Measurements from ENCODE around the gene RB1. TPM values are rescaled to one million over a fixed set of nuclear protein-coding genes. Genes with fewer than 3 reads are reported as not detected.
"Not testable (repeated sequence)": the region's sequence is repeated elsewhere in the genome, so short reads cannot be mapped to it uniquely, and the experiment has no call there.

RB1 gene
- polyA plus RNA-seq, 3 donors: 47.7 to 51.6 (median 48.3) TPM

DNA sequence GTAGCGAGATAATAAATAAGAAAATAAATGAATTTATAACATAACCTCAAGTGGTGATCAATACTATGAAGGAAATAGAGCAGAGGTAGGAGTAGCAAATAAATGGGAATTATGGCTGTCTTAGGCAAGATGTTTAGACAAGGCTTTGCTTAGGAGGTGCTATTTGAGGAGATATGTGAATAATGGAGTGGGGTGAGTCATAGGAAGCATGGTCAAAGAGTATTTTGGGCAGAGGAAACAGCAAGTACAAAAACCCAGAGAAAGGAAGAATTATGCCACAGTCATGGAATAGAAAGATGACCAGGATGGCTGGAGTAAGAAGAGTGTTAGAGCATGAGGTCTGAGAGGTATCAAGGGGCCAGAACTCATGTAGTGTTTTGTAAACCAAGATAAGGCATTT is 142.9 kb downstream of the RB1 start:
- no peak for DNase-seq (ENCODE audit: low read depth in 3 of 3, low spot score in 2 of 3)

DNA sequence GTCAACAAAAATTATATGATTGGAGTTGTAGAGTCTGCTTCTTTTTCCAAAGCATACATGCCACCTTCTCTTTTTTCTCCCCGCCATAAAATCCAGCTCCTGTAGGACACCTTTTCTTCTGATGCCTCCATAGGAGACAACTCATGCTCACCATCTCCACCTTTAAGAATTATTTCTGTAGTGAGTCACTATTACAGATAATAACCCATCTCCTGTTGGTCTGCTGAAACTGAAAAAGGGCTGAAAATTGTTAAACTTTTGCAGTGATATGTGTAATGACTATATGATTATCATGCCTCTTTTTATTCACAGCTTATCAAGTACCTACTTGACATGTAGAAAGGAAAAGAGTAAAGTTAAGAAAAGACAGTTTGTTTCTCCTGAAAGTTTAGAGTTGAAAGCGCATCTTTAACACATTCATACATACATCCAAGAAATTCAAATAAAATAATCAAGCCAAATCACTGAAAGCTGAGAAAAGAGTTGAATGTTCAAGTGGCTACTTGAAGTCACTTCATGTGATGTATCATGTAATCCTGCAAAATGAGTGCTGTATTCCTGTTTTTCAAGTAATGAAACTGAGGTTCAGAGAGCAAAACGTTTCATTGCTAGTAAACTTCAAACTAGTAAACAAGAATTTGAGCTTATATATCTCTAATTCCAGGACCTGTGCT is 144.9 kb downstream of the RB1 start:
- no peak for DNase-seq (ENCODE audit: low read depth in 3 of 3, low spot score in 2 of 3)

DNA sequence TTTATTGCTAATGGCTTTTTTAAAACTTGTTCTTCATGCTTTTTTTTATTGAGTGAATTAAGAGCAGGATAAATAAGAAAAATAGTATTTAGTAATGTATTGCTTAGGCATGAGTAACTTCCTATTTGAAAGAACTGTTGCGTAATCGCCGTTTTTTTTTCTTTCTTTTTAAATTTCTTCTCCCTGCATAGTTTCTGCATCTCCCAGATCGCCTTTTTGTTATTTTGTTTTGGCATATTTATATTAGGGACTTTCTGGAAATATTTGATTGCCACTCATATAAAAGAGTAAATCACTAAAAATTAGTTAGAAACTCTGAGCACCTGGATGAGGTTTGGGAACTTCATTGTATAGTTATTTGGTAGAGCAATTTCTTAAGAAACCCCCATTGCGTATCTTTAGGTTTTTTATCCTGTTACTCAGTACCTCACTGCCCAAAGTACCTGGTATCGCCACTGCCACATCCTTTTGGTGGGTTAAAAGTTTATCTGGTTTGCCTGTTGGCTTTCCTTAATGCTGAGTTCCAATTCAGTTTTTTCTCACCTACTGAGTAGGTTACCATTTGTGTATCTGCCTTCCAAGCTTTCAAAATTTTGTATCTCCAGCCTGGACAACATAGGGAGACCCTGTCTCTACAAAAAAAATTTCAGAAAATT is 145.5 kb downstream of the RB1 start:
- no peak for DNase-seq (ENCODE audit: low read depth in 3 of 3, low spot score in 2 of 3)

DNA sequence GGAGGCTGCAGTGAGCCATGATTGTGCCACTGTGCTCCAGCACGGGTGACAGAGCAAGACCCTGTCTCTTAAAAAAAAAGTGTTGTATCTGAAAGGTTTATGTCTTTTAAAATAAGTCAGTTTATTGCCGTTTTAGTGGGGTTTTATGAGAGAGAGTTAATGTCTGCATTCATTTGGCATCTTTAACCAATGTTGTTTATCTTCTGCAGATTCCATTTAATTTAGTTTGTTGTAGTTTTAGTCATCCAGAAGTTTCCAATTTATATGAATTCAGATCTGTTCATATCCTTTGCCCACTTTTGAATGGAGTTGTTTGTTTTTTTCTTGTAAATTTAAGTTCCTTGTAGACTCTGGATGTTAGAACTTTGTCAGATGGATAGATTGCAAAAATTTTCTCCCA is 146.1 kb downstream of the RB1 start:
- DNase-seq (ENCODE audit: low read depth in 3 of 3, low spot score in 2 of 3): no peak

DNA sequence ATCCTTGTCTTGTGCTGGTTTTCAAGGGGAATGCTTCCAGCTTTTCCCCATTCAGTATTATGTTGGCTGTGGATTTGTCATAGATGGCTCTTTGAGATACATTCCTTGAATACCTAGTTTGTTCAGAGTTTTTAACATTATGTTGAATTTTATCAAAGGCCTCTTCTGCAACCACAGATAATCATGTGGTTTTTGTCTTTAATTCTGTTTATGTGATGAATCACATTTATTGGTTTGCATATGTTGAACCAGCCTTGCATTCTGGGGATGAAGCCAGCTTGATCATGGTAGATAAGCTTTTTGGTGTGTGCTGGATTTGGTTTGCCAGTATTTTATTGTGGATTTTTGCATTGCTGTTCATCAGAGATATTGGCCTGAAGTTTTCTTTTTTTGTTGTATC is 147.6 kb downstream of the RB1 start:
- DNase-seq (ENCODE audit: low read depth in 3 of 3, low spot score in 2 of 3): not testable (repeated sequence)

DNA sequence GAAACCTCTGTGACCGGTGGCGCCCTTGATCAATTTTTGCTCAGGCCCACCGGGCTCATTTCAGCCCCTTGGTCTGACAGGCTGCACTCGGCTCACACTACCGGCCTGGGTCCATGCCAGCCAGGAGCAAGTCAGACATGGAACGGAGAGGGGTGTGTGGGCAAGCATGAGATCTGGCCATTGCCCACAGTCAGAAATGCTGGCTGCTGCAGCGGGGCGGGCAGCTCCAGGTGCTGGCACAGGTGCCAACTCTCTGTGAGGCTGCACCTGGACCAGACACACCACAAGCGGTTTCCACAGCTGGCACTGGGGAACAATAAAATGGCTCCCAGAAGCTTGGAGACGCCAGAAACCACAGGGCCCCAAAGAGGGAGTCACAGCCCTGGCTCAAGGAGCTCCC is 153.0 kb downstream of the RB1 start:
- DNase-seq (ENCODE audit: low read depth in 3 of 3, low spot score in 2 of 3): no peak

DNA sequence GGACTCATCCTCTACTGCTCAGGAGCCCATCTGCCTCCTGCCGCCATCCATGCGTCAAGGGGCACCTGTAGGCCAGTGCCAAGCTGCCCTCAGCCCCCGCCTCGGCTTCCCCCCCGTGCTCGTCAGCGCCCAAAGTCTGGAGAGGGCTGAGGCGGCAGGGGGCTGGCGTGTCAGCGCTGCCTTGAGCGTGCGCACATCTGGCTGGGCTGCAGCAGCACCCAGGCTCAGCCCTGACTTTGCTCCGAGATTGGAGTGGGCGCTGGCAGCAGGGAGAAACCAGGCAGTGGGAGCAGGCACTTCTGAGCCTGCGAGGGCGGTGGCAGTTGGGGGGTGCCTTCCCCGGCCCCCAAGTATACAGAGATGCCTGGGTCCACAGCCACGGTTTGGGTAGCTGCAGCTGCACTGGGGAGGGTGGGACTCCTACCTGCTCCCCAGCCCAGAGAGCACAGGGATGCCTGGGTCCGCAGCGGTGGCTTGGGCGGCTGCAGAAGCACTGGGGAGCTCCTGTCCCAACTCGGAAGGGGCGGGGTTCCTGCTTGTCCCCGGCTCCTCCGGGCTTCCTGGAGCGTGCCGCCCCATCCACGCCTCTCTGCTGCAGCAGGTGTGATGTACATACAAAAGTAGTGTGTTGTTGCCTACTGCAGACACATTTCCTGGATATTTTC is 154.2 kb downstream of the RB1 start:
- no peak for DNase-seq (ENCODE audit: low read depth in 3 of 3, low spot score in 2 of 3)

DNA sequence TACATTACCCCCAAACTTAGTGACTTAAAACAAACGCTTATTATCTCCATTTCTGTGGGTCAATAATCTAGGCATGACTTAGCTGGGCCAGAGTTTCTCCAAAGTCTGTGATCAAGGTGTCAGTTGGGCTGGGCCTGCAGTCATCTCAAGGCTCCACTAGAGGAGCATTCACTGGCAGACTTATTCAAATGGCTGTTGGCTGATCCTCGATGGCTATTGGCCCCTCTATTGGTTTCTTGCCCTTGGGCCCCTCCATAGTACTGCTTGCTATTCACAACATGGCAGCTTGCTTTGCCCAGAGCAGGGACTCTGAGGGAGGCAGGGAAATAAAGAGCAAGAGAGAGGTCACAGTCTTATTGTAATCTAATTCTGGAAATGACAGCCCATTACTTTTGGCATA is 171.7 kb downstream of the RB1 start:
- DNase-seq (ENCODE audit: low read depth in 3 of 3, low spot score in 2 of 3): no peak

DNA sequence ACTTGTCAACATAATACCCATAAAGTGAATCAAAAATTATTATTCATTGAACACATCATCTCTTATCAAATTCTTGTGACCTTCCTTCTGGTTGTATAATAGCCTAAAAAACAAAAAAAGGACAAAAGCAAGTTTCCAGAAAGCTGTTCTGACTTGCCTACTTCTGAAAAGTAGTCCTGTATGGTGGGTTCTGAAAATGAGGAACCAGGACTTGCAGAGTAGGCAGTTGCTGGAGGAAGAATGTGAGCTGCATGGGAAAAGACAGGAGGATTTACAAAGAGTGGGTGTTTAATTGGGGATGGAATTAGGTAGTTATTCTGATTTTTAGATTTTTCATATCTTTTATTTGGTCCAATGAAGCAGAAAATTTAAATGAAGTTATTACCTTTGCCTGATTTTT is 172.7 kb downstream of the RB1 start:
- DNase-seq (ENCODE audit: low read depth in 3 of 3, low spot score in 2 of 3): no peak

DNA sequence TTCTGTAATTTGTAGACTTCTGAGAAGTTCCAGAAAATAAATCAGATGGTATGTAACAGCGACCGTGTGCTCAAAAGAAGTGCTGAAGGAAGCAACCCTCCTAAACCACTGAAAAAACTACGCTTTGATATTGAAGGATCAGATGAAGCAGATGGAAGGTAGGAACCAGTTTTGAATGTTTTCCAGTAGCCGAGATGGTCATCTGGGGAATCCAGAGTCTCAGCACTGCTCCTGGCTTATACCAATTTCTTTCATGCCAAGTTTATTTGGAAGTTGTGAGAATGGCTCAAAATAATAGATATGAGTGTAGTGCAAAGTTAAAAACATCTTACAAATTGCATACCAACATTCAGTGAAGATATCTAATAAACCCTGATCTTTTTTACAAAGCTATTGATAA is 173.1 kb downstream of the RB1 start:
- DNase-seq (ENCODE audit: low read depth in 3 of 3, low spot score in 2 of 3): no peak

DNA sequence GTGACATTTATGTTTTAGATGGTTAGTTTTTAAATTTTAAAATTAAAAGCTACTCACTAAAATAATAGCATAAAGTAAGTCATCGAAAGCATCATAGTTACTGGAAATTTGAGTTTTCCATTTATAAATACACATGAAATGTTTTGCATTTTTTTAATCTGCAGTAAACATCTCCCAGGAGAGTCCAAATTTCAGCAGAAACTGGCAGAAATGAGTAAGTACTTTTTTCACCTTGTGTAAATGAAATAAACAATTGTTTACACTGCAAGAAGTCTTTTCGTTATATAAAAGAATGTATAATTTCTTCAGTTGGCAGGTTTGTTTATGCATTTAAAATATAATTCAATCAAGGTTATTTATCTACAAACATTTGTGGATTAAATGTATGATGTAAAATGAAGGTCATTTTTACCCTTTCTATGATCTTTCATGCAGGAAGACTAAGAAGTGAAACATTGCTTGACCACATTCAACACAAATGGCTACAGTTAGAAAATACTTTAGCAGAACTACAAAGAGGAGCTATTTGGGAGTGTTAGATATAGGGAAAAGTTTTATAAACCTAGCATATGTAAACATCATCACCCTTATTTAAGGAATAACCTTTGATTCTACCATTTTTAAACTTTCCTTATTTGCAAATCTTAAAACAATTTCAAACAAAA is 173.8 kb downstream of the RB1 start:
- no peak for DNase-seq (ENCODE audit: low read depth in 3 of 3, low spot score in 2 of 3)

DNA sequence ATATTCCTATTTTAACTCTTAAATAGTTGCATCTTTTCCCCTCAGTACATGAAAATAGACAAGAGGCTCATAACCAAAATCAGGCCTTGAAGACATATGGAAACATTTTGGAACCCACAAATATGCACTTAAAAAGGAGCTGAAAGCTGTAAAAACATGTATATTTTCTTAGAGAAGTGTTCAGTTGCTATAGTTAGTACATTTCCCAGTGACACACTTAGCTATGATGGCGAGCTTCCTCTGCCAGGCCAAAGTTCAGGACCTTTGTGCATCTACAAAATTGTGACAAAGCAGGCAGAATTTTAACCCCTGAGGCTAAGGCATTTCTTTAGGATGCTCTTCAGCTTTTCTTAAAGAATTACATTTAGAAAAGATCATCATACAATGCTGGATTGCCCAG is 174.8 kb downstream of the RB1 start:
- no peak for DNase-seq (ENCODE audit: low read depth in 3 of 3, low spot score in 2 of 3)

DNA sequence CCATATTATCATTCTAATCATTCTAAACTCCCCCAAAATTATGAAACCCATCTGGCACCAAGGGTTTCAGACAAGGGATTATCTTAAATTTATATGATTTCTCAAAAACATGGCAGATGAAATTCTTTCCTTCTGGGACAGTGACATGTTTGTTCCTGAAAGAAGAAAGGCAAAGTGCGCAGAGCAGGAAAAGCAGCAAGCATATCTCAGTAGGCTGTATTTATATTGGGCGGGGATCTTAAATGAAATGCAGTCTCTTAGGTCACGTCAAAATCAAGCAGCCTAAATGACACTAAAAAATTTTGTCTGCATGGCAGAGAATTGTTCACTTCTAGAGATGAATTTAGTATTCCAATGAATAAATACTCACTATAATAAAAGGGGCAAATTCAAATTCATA is 180.0 kb downstream of the RB1 start:
- no peak for DNase-seq (ENCODE audit: low read depth in 3 of 3, low spot score in 2 of 3)

DNA sequence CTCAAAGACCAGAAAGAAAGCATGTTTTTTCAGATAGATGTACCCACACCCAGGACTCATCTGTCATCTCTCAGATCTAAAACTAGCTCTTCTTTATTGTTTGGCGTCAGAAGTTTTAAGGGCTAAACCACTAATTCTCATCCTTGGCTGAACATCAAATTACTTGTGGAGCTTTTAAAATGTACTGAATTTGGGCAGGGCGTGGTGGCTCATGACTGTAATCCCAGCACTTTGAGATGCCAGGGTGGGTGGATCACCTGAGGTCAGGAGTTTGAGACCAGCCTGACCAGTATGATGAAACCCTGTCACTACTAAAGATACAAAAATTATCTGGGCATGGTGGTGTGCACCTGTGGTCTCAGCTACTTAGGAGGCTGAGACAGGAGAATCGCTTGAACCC is 181.9 kb downstream of the RB1 start:
- DNase-seq (ENCODE audit: low read depth in 3 of 3, low spot score in 2 of 3): no peak

DNA sequence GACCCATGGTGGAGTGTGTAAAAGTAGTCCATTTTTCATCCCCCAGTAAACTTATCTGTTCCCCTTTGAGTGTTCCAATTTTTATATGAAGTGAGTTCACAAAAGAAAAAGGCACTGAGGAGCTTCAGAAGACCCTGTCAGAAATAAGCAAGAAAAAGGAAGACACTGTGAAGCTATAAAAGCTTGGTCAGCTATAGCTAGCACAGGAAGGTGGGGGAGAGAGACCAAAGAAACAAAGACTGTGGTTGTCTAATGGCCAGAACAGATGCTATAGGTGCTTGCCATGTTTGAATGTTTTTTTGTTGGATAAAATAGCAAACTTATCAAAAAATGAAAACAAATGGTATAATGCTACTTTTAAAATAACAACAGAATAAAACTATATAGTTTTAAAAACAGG is 182.8 kb downstream of the RB1 start:
- DNase-seq (ENCODE audit: low read depth in 3 of 3, low spot score in 2 of 3): no peak

DNA sequence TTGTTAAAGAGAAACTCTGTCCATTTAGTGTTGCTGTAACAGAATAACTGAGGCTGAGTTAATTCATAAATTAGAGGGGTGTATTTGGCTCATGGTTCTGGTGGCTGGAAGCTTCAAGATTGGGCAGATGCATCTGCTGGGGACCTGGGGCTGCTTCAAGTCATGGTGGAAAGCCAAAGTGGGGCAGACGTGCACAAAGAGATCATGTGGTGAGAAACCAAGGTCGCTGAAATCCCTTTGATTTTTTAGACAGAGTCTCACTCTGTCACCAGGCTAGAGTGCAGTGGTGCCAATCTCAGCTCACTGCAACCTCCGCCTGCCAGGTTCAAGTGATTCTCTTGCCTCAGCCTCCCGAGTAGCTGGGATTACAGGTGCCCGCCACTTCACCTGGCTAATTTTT is 183.3 kb downstream of the RB1 start:
- no peak for DNase-seq (ENCODE audit: low read depth in 3 of 3, low spot score in 2 of 3)

DNA sequence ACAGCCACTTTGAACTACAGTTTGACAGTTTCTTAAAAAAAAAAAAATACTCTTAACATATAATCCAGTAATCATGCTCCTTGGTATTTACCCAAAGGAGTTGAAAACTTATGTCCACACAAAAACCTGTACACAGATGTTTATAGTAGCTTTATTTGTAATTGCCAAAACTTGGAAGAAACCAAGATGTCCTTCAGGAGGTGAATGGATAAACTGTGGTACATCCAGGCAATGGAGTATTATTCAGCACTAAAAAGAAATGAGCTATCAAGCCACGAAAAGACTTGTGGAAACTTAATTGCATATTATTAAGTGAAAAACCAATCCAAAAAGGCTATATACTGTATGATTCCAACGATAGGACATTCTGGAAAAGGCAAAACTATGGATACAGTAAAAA is 184.4 kb downstream of the RB1 start:
- DNase-seq (ENCODE audit: low read depth in 3 of 3, low spot score in 2 of 3): no peak

DNA sequence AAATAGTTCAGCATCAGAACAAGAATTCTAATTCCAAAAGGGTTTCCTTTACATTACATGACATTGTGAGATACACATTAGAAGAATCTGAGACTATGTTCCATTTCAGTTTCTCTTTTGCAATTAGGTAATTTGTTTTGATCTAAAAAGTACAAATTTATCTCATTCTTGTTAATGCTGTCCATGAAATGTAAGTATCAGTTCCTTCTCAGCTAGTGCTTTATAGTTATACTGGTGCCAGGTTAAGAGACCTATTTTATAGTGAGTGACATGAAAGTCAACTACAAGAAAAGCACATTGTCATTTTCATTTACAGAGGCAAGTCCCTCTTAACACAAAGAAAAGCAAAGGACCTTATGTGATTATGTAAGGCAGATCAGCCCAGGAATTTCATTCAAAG is 185.4 kb downstream of the RB1 start:
- no peak for DNase-seq (ENCODE audit: low read depth in 3 of 3, low spot score in 2 of 3)

DNA sequence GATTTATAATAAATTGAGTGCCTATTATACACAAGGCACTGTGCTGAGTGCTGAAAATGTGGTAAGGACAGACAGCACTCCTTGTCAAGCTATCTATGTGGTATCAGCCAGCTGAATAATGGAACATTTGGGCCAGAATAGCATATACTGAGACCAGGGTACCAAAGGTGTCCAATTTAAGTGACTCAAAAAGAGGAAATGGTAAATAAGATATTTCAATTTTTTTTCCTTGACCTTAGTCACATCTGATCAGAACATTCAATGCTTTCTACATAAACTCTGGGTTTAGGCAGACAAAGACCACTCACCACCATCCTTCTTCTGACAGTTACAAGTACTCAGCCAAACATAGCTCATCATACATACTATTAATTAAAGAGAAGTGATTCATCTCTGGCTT is 186.1 kb downstream of the RB1 start:
- no peak for DNase-seq (ENCODE audit: low read depth in 3 of 3, low spot score in 2 of 3)

DNA sequence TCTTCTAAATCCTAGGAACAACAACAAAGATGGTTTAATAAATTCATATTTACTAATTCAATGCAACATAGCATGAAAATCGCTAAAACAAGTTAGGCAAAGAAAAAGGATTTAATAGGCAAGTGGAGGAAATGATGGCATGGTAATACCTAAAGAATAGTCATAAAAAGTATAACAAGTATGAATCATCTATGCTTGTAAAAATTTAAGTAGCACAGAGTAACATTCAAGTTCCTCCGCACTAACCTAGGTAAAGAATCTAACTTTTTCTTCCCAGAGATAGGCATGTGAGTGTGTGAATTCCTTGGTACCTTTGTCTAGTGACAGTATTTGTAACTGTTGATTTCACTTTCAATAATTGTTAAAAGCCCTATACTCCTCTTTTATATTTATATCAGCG is 186.7 kb downstream of the RB1 start:
- DNase-seq (ENCODE audit: low read depth in 3 of 3, low spot score in 2 of 3): no peak

DNA sequence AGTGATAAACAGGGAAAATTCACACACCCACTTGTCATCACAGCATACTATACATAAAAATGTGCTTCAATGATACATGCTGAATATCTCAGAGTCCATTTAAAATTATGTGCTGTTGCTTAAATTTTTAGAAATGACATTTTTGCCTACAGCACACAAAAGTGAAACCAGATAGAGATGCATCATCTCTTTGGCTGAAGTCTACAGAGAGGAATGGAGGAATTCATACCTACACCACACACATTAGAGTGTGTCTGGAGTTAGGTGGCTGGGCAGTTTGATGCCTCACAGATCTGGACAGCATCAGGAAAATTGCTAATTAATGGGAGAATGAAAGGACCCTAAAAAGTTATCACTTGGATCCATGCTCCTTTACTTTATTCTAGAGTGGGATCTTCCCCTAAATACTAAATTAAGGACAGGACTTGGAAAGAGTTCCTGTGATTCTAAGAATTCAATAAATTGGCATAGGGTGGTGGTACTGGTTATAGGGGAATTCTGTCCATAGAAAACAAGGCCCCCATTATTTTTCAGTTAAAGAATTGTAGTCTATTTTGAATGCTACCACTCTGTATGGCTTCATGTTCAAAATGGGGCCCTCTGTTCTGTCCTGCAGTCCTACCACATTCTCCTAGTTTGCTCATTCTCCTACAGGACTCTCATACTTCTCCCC is 188.0 kb downstream of the RB1 start:
- DNase-seq (ENCODE audit: low read depth in 3 of 3, low spot score in 2 of 3): no peak
